Heart left ventricle (tissue), 16 donors: ENCODE data around the gene CCDC27. TPM values are rescaled to one million over a fixed set of nuclear protein-coding genes. Genes with fewer than 3 reads are reported as not detected.

Source experiments
- ATAC-seq, 4 donors: fragments of 200-7000 bp; cut with Tn5 transposase; one replicate each; pipeline ENCODE4 v1.9.1; 2020 to 2022; ENCODE audit warnings: moderate library complexity in 4 of 4, mild to moderate bottlenecking in 3 of 4, moderate number of reproducible peaks in 1 of 4
- DNase-seq, 5 donors: peaks; one replicate each; pipeline ENCODE4 v3.0.0-alpha.2; 2020
- H3K27ac ChIP-seq, 12 donors: fragments of 200-600 bp; sonication (generic) in 4 of 12; one replicate each; pipeline versions ENCODE4 v1.5.0 to v1.8.0; 2016 to 2022; ENCODE audit warnings: mild to moderate bottlenecking in 2 of 12
- H3K27me3 ChIP-seq, 9 donors: fragments of 200-600 bp; sonication (generic) in 2 of 9; one replicate each; pipeline versions ENCODE4 v1.5.1 to v1.8.0; 2016 to 2022; ENCODE audit warnings: mild to moderate bottlenecking in 3 of 9
- H3K36me3 ChIP-seq, 9 donors: fragments of 200-600 bp; sonication (generic) in 2 of 9; one replicate each; pipeline versions ENCODE4 v1.5.0 to v1.8.0; 2018 to 2022; ENCODE audit warnings: mild to moderate bottlenecking in 2 of 9
- H3K4me1 ChIP-seq, 12 donors: fragments of 200-600 bp; sonication (generic) in 4 of 12; one replicate each; pipeline versions ENCODE4 v1.5.0 to v1.8.0; 2016 to 2022; ENCODE audit warnings: mild to moderate bottlenecking in 3 of 12
- H3K4me3 ChIP-seq, 12 donors: fragments of 200-600 bp; sonication (generic) in 4 of 12; one replicate each; pipeline versions ENCODE4 v1.5.0 to v1.8.0; 2017 to 2022; ENCODE audit warnings: mild to moderate bottlenecking in 9 of 12, moderate library complexity in 4 of 12
- H3K9me3 ChIP-seq, 12 donors: fragments of 200-600 bp; sonication (generic) in 4 of 12; one replicate each; pipeline versions ENCODE4 v1.5.0 to v1.8.0; 2016 to 2022; ENCODE audit warnings: mild to moderate bottlenecking in 1 of 12
- CTCF ChIP-seq, 12 donors: fragments of 200-600 bp; sonication (generic) in 4 of 12; IDR thresholded peaks; one replicate each; pipeline versions ENCODE4 v1.5.0 to v1.8.0; 2018 to 2022; ENCODE audit warnings: antibody characterized with exemption in 12 of 12, mild to moderate bottlenecking in 5 of 12
- POLR2A ChIP-seq, 2 donors: fragments of 450-650 bp; IDR thresholded peaks; one replicate each; pipeline ENCODE4 v1.6.1; 2017; ENCODE audit warnings: antibody characterized with exemption in 2 of 2, mild to moderate bottlenecking in 2 of 2, moderate library complexity in 2 of 2
- WGBS, 4 donors: extraction: QIAGEN DNeasy Blood & Tissue Kit in 2 of 4; methylation state at CpG; one replicate each; pipeline versions ENCODE4 v1.1.5 to v1.1.7; 2013 to 2018; 5-methylcytosine and 5-hydroxymethylcytosine counted together
- intact Hi-C, 10 donors: fragments of 100-400 bp; cut with DNase I; formaldehyde crosslinking; loops; one replicate each; pipeline versions ENCODE4 v1.11.1 to v1.14.2; 2022
- polyA plus RNA-seq, 2 donors: library from polyadenylated mRNA; stranded (reverse); fragments of 200-250 nt; gene quantifications; one replicate each; pipeline ENCODE4 v1.2.3, GENCODE V29; 2013
- total RNA-seq, 9 donors: library from RNA; depleted of rRNA in 2 of 9; stranded (reverse); fragments of >200 nt in 2 of 9; fragmentation: NEBNext Ultra II Directional in 3 of 9; extraction: Animal tissue kit (Norgen Biotek cat#: 25700) in 3 of 9; gene quantifications; one replicate each; pipeline versions ENCODE4 v1.1.0 to v1.2.4, GENCODE V29; 2016 to 2023
- donor health status: ischemic (EF 13 %, LVEDD 7.1; RV severe dilation, severe dysfunction).
- donor health status: healthy with polysubstance abuse.
- donor health status: DM: no; HTN: yes; CAD: no.
- donor health status: DM: no; HTN: no; CAD: no.
- donor health status: ischemic (EF 25% LVEDD 6.9; RV normal size, moderate dysfunction).
- donor health status: ischemic (EF 25% LVEDD 5.7; RV mildly dilated, moderate dysfunction).
- donor health status: healthy.
- donor health status: DM: yes; HTN: yes; CAD: no.
- donor health status: ischemic (EF 35%, LVEDD 5.7; RV mildly dilated, moderate dysfunction).
- donor health status: nonischemic (EF 11% LVEDD 7.7; RV severe dilation, severe dysfunction).
- donor health status: DM: yes; HTN: yes; CAD: no.
- donor health status: PGD.
- donor health status: ischemic (EF 29% LVEDD 5.4; RV normal size, mild dysfunction).
- donor health status: nonischemic (EF 23%, LVEDD 6.1; RV moderate dilation, normal function).

Gene CCDC27
- total and polyA plus RNA-seq, 11 donors, result not detected

GRCh38 chr1:3712573-3713535 is 39.4 kb upstream of the CCDC27 start:
- Histone ChIP-seq H3K4me3 (no peak overlapping the region), H3K4me1 (peaks cover 0 to 30% (median 10%) of the 10 kb centered on the region in 12 donors), H3K27me3 (peaks cover 8 to 53% (median 17%) of the 10 kb centered on the region in 9 donors), H3K27ac (peak overlapping the region in 1 of 12 donors; percentile 47), H3K36me3 (no peaks in the 10 kb centered on the region), H3K9me3 (no peaks in the 10 kb centered on the region)
- DNase-seq (peak; percentile 27 to 86 (median 64)), ATAC-seq (peak; percentile 76 to 85 (median 80))
- intact Hi-C loops, result no loop called here
- WGBS, 4 donors, result 52 to 59% (median 55%) methylated on average over 10 to 19 of the region's 19 CpGs
- TF ChIP-seq POLR2A (IDR thresholded peaks at IDR 0.05) (no peak), CTCF (IDR thresholded peaks at IDR 0.05) (no peak)

GRCh38 chr1:3713840-3714239 is 38.4 kb upstream of the CCDC27 start:
- TF ChIP-seq CTCF (IDR thresholded peaks at IDR 0.05), result no peak
- intact Hi-C loops, result no loop called here
- Histone ChIP-seq H3K27me3 (peaks cover 4 to 47% (median 8%) of the 10 kb centered on the region in 9 donors), H3K9me3 (no peaks in the 10 kb centered on the region), H3K4me1 (peaks cover 0 to 39% (median 11%) of the 10 kb centered on the region in 12 donors), H3K27ac (peak overlapping the region in 2 of 12 donors; percentile 14 to 47), H3K4me3 (no peak overlapping the region), H3K36me3 (no peaks in the 10 kb centered on the region)
- ATAC-seq (no peak), DNase-seq (no peak)
- WGBS, 4 donors, result 86 to 96% (median 92%) methylated on average over 7 of the region's 7 CpGs

- 36 to 59% (median 49%) methylated on average over 6 to 10 of the region's 10 CpGs for WGBS, 4 donors
- intact Hi-C loops, result no loop called here
- Histone ChIP-seq H3K9me3 (no peaks in the 10 kb centered on the region), H3K36me3 (no peaks in the 10 kb centered on the region), H3K27me3 (peaks cover 0 to 42% (median 8%) of the 10 kb centered on the region in 9 donors), H3K4me3 (no peak overlapping the region), H3K4me1 (peaks cover 0 to 44% (median 11%) of the 10 kb centered on the region in 12 donors), H3K27ac (peak overlapping the region in 2 of 12 donors; percentile 14 to 47)
- TF ChIP-seq CTCF (IDR thresholded peaks at IDR 0.05) (no peak), POLR2A (IDR thresholded peaks at IDR 0.05) (no peak)
- ATAC-seq (peak; percentile 33 to 57 (median 44)), DNase-seq (peak in 1 of 5 donors; percentile 72)
These were observed 37.9 kb upstream of the CCDC27 start for GRCh38 chr1:3714284-3714741.

GRCh38 chr1:3714814-3715213 is 37.4 kb upstream of the CCDC27 start:
- Histone ChIP-seq H3K27ac (peak overlapping the region in 2 of 12 donors; percentile 14 to 47), H3K36me3 (no peaks in the 10 kb centered on the region), H3K27me3 (peaks cover 0 to 37% (median 5%) of the 10 kb centered on the region in 9 donors), H3K9me3 (no peaks in the 10 kb centered on the region), H3K4me1 (peaks cover 0 to 48% (median 11%) of the 10 kb centered on the region in 12 donors), H3K4me3 (no peak overlapping the region)
- DNase-seq, result no peak
- peak in 1 of 4 donors; percentile 23 for ATAC-seq
- WGBS, 4 donors, result 68 to 86% (median 82%) methylated on average over 9 to 10 of the region's 10 CpGs
- TF ChIP-seq POLR2A (IDR thresholded peaks at IDR 0.05) (no peak), CTCF (IDR thresholded peaks at IDR 0.05) (no peak)
- intact Hi-C loops, result no loop called here
